Left kidney (tissue), 2 donors: Measurements from ENCODE around the gene HUS1. TPM values are rescaled to one million over a fixed set of nuclear protein-coding genes. Genes with fewer than 3 reads are reported as not detected.
"Not testable (repeated sequence)": the region's sequence is repeated elsewhere in the genome, so short reads cannot be mapped to it uniquely, and the experiment has no call there.

Experiments used
- DNase-seq: peaks from one replicate; pipeline ENCODE4 v3.0.0-alpha.2; 2013
- polyA plus RNA-seq: library from polyadenylated mRNA; unstranded; fragments of 120-200 nt; gene quantifications from one replicate; pipeline ENCODE4 v1.2.1, GENCODE V29; 2013; ENCODE audit not compliant: insufficient read length

HUS1 gene
- polyA plus RNA-seq, 1 donor, result 26.6 TPM

DNA sequence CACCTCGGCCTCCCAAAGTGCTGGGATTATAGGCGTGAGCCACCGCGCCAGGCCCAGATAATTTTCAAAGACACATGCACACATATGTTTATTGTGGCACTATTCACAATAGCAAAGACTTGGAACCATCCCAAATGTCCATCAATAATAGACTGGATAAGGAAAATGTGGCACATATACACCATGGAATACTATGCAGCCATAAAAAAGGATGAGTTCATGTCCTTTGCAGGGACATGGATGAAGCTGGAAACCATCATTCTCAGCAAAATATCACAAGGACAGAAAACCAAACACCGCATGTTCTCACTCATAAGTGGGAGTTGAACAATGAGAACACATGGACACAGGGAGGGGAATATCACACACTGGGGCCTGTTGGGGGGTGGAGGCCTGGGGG, 1.2 kb upstream of the HUS1 start:
- not testable (repeated sequence) for DNase-seq

DNA sequence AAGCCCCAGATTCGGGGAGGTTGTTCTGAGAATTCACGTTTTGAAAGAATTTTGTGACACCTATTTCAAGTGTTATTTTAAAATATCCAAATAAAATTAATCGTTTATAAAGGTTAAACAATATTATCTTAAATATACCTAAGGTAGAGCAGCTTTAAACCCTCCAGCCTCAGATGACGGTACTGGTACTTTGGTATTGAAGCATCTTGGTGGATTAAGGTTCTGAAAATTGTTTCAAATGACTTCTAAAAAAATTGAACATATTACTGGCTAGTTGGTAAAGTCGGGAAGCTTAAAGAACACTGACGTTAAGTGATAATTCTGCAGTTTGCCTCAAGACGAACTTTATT, 392 bp upstream of the HUS1 start:
- DNase-seq, result no peak

DNA sequence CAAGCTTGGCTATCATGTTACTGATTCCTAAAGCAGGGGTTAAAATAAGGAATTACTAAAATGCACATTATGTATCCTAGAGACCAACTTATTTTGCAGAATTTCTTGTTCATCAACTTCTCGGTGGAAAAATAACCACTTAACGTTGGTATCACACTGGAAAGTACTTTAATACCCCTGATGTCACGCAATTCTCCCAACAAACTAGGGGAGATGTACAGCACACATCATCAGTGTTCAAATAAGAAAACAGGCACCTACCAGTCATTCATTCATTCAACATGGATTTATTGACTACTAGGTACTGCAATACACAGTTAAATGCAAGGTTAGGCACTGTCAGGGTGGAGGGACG, 648 bp downstream of the HUS1 start:
- DNase-seq, result no peak

DNA sequence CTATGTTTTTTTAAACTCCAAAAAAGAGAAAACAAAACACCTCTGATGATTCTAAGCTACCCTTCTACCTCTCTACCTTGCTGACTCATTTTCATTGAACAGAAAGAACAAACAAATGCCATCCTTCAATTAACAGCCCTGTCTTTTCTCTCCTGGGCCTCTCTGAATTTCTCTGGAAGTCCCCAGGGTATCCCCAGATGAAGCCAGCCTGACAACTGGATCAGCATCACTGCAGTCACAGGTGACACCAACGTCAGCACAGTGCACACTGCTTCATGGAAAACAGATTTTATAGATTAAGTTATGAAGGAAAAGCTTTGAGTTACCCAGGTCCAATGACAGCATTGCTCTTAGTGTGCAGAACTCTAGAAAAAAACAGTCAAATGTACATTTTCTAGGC, 5.7 kb downstream of the HUS1 start:
- no peak for DNase-seq

DNA sequence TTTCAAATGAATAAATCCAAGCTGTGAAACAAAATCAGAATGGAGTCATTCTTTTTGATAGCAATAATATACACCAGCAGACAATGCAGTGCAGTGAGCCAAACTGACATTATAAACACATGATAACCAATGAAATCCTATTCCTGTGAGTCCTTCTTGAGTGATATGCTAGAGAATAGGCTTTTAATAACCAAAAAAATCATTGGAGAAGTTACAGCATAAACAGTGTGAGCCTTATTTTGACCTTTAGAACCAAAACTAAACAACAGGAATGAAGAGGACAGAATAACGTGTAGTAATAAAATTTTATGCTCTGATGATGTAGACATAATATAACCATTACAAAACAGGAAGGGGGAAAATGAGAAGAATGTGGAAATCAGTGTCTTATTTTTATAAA, 8.7 kb downstream of the HUS1 start:
- DNase-seq, result no peak

DNA sequence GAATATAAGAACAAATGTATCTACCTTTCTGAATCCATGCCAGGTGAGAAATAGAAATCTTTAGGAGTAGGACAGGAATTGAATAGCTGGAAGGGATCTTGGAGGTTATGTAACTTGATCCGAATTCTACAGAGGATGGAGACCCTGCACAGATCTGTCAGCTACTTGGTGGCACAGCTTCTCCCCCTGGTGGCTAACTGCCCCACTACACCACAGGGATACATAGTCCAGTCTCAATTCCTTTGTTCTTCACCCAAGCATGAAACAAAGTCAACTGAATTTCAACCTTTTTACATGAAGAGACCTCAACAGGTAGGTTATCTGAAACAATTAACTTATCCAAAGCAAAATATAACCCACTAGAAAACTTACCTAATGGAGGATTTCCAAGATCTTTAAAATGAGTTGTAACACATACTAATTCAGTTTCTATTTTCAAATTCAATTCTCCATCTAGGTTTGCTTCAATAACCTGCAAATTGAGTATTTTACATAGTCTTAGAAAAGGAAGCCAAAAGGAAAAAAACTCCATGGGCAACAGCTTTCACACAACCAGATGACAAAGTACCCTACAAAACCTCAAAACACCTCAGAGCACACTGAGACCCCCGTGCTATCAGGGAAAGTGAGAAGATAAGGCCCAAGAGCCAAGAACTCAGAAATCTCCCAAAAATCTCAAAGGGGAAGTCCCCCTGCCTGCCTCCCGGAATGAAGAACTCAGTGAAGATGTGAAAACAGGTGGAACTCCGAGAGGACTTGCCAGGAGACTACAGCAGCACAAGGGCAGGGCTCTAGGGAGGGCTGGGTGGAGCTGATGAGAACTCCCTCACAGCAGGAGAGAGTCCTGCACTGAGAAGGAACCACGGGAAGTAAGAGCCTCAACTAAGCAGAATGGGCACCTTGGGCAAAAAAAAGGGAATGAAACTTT, 10.3 kb downstream of the HUS1 start:
- peak; percentile 73 for DNase-seq

DNA sequence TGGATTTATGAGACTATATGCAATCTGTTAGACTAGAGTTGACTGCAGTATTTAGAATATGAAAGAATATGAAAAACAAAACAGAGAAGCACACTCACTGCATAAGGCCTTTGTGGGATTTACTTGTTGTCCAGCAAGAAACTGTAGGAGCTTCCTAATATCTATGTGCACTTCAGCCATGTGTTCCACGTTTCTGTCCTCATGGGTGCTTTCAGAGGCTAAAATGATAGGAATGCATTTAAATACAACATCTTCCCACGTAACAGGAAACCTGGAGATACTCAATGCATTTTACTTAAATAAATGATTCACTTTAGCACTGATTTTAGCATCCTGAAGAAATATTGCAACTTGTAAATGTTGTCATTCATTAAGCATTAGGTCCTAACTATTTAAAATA, 11.7 kb downstream of the HUS1 start:
- no peak for DNase-seq

DNA sequence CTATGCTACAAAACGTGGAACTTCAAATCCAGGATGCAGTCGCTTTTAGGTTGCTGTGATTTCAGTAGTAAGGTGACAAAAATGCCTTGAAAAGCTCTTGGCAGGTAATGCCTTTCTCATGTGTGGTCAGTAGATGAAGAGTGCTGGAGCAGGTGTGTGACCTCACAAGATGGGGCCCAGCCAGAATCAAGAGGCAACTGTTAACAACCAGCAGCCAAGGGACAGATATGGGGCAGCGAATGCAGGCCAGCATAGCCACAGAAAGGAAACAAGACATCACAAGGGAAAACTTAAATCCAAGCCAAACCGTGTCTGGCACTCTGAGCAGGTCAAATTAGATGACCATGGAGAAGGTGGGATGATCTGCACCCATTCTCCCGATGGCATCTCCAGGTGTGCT, 12.3 kb downstream of the HUS1 start:
- no peak for DNase-seq

DNA sequence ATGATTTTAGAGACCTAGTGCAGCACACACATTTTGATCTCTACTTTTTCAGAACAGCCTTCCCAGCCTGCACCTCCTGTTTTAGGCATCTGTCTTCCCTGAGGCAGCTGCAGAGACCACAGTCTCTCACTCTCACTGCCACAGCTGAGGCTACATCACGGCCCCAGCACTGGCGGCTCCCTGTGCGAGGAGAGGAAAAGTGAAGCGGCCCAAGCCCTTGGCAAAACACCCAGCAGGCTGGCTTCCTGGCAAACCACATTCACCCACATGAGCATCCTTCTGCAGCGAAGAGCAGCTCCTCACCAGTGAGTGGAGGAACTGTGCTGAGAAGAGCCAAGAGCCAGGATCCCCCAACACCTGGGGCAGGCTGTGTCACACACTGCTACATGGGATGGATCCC, 14.0 kb downstream of the HUS1 start:
- DNase-seq, result no peak

DNA sequence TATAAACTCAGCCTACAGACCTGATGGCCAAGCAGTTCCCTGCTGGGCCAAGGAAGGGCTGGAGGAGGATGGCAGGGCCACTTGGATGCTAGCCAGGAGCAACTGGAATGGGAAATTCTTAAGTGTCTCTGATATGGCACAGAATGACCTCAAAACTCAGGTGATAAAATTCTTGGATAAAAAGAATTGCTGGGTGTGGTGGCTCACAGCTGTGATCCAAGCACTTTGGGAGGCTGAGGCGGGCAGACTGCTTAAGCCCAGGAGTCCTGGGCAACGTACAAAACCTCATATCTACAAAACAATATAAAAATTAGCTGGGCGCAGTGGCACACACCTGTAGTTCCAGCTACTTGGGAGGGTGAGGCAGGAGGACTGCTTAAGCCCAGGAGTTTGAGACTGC, 17.2 kb downstream of the HUS1 start:
- no peak for DNase-seq

DNA sequence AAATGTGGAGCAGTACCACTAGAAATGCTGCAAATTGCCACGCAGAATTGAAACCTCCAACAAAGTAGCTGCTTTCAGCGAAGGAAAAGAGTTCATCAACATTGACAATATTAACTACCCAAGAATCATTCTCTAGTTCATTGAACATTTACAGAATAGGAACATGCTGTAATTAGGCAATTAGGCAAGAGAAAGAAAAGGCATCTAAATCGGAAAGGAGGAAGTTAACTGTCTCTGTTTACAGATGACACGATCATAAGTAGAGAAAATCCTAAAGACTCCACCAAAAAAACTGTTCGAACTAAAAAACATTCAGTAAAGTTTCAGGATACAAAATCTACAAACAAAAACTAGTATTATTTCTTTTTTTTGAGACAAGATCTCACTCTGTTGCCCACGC, 22.3 kb downstream of the HUS1 start:
- DNase-seq, result no peak

DNA sequence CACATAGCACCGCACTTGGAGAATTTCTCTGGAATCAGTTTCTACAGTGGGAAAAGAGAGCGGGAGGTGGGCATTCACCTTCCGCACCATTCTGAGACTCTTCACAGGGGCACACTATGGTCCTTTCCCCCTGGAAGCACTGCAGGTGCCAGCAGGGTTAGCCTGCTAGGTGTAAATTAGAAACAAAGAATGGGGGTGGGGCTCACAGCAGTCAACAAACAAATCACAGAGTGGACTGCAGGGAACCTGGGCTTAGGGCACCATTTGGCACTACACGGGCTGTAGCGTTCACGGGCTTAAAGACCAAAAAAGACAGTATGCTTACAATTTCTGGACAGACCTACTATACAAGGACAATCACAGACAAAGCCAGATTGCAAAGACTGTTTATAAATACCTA, 23.2 kb downstream of the HUS1 start:
- no peak for DNase-seq

DNA sequence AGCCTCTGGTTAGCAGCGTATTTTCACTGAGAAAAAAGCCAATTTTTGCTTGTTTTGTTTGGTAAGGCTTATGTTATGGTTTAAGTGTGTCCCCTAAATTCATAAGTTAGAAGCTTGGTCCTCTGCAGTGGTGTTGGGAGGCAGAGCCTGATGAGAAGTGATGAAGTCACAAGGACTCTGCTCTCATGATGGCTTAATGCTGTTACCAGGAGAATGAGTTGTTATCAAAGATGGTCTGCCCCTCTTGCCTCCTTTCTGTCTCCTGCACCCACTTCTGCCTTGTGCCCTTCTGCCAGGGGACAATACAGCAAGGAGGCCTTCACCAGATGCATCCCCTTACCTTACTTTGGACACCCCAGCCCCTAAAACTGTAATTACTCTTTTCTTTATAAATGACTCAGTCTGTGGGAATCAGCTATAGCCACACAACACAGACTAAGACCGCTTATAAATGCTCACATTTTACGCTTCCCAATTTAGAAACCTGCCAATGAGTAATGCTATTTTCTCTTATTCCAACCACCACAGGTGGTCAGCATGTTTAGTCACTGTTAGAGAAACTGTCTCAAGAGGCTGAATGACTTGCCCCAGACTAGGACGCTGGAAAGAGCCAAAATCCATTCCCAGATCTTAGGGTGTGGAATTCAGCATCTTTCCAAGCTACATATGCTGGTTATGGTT, 25.0 kb downstream of the HUS1 start:
- no peak for DNase-seq

DNA sequence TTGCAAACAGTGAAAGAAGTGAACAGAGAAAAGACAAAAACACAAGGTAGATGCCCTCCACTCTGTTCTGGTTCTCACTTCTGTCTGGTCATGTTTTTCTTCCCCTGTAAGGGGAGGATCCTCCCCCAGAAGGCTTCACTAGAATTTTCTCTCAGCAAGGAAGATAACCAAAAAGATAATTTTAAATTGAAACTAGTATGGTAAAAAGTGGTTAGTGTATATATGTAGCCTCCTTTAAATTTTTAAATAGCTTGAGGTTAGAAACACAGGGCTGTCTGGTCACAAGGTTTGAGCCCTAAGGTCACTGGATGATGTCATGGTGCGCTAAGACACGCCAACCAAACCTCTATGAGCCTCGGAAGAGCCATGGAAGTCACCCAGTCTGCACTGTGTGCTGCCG, 25.6 kb downstream of the HUS1 start:
- no peak for DNase-seq

DNA sequence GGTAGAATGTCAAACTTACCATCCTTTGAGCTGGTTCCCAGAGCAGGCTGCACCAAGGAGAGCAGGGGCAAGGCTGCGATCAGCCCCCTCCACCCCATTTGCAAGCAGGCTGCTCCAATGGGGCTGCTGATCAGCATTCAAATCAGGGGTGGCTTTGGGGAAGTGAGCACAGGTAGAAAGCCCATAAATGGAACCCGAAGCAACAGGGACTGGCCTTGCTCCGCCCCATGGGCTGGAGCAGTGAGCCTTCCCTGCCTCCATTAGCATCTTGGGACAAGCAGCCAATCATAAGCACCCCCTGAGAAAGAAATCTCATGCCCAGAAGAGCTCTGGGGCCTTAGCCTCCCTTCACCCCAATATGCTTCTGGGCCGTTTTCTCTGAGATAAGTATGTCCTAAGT, 27.2 kb downstream of the HUS1 start:
- no peak for DNase-seq

DNA sequence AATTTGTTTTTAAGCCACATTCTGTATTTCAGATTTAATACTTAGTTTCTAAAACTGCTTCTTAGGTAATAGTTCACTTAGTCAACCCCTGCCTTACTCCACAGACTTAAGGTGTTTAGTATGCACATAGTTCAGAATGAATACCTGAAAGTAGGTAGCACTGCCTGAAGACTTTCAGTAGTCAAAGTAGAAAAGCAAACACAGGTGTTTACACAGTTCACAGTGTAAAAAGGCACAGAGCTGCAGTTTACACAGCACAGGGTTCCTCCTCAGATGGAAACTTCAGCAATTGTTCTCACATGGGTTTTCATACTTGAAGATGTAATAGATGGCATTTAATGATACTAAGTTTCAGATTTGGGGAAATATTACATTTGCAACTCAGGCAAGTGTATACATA, 28.0 kb downstream of the HUS1 start:
- no peak for DNase-seq

DNA sequence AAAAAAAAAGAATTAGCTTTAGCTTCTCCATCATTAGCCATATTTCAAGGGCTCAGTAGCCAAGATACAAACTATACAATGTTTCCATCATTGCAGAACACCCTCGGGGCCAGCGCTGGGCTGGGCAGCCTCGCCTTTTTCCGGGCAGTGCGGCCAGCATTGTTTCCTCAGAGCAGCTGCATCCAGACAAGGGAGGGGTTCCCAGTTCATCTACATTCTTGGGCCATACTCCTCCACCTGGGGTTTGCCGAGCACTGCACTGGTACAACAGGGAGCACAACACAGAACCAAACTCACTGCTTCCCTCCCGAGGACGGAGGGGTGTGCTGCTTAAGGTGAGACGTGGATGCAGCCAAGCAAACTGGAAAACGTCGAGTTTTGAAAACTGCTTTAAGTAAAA, 28.7 kb downstream of the HUS1 start:
- DNase-seq, result no peak

DNA sequence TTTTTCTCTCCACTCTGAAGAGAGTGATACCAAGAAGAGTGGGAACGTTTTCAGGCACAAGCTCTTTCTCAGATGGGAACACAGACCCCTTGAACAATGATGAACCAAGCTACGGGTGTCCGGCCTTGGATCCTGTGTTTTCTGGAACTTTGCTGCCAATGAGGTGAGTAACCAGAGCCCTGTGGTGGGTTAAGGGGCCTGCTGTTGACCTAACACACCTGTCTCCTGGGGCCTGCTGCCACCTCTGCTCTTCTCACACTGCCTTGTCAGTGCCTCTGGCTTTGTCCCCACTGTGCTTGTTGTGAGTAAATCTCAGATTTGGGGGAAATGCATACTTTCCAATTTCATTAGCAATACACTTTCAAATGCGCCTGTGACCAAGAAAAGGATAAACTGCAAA, 29.7 kb downstream of the HUS1 start:
- no peak for DNase-seq

DNA sequence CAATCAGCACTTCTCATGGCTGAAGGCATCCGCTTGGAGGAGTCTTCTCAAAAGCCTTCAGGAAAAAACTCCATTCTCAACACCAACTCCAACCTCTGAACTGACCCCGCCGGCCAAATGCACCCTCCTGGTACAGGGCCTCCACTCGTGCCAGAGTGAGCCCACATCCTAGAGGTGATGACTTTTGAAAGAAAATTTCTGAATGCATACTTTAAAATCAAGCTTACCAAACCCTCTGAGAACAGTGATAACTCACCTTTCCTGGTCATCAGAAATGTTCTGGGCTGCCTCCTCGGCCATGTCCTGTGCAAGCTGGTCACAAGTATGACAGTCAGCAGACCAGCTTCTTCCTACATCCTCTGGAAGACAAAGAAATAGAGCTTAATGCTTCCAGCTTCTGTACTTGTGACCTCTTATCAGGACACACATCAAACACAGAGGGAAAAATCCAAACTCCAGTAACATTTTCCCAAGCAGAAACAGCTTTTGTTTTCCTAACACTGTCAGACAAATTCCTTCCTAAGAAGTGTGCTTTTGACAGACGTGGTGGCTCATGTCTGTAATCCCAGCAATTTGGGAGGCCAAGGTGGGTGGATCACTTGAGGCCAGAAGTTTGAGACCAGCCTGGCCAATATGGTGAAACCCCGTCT, 31.1 kb downstream of the HUS1 start, which contains the start of gene PKD1L1:
PKD1L1 (minus strand) TSS at position 326 of the 650 bp plus-strand sequence; CDS start at position 300, 26 bp downstream.
- DNase-seq, result no peak

DNA sequence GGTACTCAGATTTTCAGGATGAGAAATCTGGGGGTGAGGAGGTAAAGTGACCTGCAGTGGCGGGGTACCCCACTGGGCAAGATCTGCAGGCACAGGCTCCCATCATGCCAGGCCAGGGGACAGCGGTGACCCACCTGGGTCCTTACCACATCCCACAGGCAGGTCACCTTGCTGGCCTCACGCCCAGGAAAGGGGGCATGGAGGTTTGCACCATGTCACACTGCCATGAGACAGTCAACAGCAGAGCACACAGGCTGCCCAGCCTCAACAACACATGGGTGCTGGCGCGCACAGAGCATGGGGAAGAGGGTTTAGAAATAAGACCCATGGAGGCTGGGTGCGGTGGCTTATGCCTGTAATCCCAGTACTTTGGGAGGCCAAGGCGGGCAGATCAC, 32.1 kb downstream of the HUS1 start:
- DNase-seq, result no peak

DNA sequence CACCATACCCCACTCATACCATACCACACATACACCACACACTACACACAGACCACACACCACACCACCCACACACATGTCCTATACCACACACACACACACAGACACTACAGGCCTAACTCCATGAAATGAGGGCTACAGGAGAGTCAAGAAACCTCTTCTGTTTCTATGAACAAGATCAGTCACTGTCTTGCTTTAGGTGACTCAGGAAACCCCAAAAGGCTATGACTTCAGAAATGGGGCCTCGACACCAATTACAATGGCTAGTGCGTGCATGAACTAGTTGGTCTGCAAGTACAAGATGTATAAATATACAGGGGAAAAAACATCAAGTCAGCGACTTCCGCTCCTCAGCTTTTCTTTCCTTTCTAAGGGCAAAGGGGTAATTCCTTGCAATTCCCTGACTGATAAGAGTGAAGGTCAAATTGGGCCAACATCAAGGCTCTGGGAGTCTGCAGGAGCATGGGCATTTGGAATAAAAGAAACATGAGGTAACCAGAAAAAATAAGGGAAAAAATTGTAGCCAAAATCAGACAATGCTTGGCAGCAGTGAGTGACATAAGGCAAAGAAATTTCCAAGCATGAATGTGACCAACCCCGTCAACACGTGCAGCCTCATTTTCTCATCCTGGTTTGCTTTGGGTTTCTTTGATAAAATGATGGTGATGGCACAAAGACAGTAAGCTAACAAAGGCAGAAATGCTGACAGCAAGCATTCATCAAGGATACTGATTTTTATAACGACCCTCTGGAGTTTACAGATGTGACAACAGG, 32.6 kb downstream of the HUS1 start:
- no peak for DNase-seq

DNA sequence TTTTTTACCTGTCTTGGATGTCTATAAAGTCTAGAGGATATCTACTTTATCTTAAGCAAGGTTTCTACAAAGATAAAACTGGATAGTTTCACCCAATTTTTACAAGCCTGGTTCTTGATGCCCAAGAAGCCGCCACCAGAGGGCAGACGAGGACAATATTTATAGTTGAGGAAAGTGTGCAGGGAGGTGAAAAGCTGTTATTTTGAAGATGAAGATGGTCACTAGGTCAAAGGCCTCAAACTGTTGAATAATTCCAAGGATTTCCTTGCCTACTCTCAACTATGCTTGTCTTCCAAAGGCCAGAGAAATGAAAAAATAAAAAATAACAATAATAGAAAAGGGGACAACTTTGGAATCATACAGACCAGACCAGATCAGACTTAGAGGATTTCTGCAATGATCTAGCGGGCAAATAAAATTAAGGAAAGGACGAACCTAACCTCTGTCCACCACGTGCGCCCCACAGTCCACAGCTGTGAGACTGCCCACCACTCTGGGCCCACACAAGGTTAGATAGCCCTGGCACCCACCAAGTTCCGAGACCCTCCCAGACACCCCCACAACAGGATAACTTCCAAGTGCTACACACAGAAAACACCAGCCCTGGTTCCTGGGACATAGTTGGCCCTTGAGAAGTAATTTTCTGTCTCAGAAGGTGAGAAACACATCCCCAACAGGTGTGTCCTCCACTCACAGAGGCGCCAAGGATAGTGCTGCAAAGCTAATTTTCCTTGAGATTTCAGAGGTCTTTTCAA, 34.0 kb downstream of the HUS1 start:
- peak; percentile 65 for DNase-seq
